ENCODE data around the gene MRPL50. TPM values are rescaled to one million over a fixed set of nuclear protein-coding genes. Genes with fewer than 3 reads are reported as not detected.

Gene MRPL50
- total RNA-seq, 2 experiments from 2014 or later, result 16.3 to 16.7 TPM

DNA sequence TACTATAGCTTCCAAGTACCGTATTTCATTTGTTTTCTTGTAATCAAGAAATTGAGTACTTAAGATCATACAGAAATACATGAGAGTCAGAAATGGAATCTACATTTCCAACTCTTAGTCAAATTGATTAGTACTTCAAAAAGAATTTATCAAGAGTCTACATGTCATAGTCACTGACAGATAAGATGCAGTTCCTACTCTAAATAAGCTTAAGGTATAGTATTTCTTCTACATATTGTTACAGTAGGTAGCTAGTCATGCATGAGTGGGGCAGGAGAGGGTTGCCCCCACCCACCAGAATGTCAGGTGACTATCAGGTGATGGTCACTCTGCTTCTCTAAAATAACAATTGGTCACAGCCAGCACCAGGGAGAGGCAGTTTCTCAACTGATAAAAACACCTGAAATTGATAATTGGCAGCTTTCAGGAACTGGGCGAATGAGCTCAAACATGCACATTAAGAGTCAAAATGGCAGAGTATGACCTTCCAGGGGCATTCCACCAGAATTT, 16.5 kb downstream of the MRPL50 start:
- ATAC-seq, result no peak

DNA sequence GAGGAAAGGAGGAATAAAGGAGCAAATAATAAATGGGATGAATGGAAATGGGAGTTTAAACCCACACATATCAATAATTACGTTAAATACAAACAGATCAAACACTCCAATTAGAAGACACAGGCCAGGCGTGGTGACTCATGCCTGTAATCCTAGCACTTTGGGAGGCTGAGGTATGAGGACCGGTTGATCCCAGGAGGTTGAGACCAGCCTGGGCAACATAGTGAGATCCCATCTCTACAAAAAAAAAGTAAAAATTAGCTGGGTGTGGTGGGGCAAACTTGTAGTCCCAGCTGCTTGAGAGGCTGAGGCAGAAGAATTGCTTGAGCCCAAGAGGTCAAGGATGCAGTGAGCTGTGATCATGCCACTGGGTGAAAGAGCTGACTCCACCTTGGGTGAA, 17.3 kb downstream of the MRPL50 start:
- intact Hi-C loops (cut with micrococcal nuclease), result no loop called here
- Mint-ChIP-seq H3K9me3 (peaks cover 12% of the 10 kb centered on the region), H3K27me3 (peaks cover 6% of the 10 kb centered on the region), H3K4me3 (no peak overlapping the region), H3K36me3 (ENCODE audit: low read depth) (peaks cover 17% of the 10 kb centered on the region), H3K27ac (no peak overlapping the region), H3K4me1 (ENCODE audit: low read depth) (no peaks in the 10 kb centered on the region)
- ChIA-PET CTCF (interaction anchor here (1.5 kb wide), 1 partner anchor 10 kb away, joined by 3 read pairs; no protein-coding TSS in a partner anchor), POLR2A (interaction anchor here (1.1 kb wide), 1 partner anchor 17 kb away, joined by 5 read pairs; no protein-coding TSS in a partner anchor)
- TF ChIP-seq, protein P1, sequence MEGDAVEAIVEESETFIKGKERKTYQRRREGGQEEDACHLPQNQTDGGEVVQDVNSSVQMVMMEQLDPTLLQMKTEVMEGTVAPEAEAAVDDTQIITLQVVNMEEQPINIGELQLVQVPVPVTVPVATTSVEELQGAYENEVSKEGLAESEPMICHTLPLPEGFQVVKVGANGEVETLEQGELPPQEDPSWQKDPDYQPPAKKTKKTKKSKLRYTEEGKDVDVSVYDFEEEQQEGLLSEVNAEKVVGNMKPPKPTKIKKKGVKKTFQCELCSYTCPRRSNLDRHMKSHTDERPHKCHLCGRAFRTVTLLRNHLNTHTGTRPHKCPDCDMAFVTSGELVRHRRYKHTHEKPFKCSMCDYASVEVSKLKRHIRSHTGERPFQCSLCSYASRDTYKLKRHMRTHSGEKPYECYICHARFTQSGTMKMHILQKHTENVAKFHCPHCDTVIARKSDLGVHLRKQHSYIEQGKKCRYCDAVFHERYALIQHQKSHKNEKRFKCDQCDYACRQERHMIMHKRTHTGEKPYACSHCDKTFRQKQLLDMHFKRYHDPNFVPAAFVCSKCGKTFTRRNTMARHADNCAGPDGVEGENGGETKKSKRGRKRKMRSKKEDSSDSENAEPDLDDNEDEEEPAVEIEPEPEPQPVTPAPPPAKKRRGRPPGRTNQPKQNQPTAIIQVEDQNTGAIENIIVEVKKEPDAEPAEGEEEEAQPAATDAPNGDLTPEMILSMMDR (IDR thresholded peaks at IDR 0.05), result no peak
- no peak for DNase-seq
- ATAC-seq, result no peak

More for the DNA sequence above, 16.5 kb downstream of the MRPL50 start:
- peaks cover 4% of the 10 kb centered on the region for H3K27me3 Mint-ChIP-seq
- no peak overlapping the region for H3K4me3 Mint-ChIP-seq
- intact Hi-C loops (cut with micrococcal nuclease), result no loop called here
- H3K36me3 Mint-ChIP-seq (ENCODE audit: low read depth), result peaks cover 18% of the 10 kb centered on the region
- no peak overlapping the region for H3K27ac Mint-ChIP-seq
- peaks cover 12% of the 10 kb centered on the region for H3K9me3 Mint-ChIP-seq
- H3K4me1 Mint-ChIP-seq (ENCODE audit: low read depth), result no peaks in the 10 kb centered on the region
- ChIA-PET CTCF (interaction anchor here (1.0 kb wide), 1 partner anchor 8 kb away, joined by 3 read pairs; no protein-coding TSS in a partner anchor), POLR2A (interaction anchor here (1.1 kb wide), 1 partner anchor 16 kb away, joined by 5 read pairs; no protein-coding TSS in a partner anchor)
- no peak for DNase-seq
- TF ChIP-seq, protein P1 (IDR thresholded peaks at IDR 0.05), result no peak

DNA sequence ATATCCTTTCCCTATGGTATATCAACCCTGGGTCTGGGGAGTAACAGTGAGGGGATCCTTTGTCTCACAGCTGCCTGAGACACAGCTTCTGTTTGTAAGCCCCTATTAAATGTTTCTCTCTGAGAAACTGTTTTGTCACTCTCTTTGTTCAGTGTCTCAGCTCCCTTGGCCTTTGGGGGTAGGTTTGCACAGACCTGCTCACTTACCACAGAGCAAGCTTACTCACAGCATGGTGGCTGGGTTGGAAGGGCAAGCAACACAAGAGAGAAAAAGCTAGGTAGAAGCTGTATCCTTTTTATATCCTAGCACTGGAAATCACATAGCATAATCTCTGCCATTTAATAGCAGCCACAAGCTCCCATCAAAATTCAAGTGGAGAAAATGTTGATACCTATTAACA, 18.1 kb downstream of the MRPL50 start:
- Mint-ChIP-seq H3K36me3 (ENCODE audit: low read depth) (peaks cover 11% of the 10 kb centered on the region), H3K4me3 (no peak overlapping the region), H3K9me3 (peaks cover 8% of the 10 kb centered on the region), H3K27ac (no peak overlapping the region), H3K27me3 (peaks cover 11% of the 10 kb centered on the region), H3K4me1 (ENCODE audit: low read depth) (no peaks in the 10 kb centered on the region)
- ChIA-PET POLR2A (no interaction called here), CTCF (interaction anchor here (1.4 to 1.5 kb wide), 2 partner anchors 10 to 12 kb away, joined by 3 read pairs; no protein-coding TSS in a partner anchor)
- TF ChIP-seq, protein P1 (IDR thresholded peaks at IDR 0.05), result no peak
- no peak for ATAC-seq
- intact Hi-C loops (cut with micrococcal nuclease), result no loop called here
- DNase-seq, result no peak

DNA sequence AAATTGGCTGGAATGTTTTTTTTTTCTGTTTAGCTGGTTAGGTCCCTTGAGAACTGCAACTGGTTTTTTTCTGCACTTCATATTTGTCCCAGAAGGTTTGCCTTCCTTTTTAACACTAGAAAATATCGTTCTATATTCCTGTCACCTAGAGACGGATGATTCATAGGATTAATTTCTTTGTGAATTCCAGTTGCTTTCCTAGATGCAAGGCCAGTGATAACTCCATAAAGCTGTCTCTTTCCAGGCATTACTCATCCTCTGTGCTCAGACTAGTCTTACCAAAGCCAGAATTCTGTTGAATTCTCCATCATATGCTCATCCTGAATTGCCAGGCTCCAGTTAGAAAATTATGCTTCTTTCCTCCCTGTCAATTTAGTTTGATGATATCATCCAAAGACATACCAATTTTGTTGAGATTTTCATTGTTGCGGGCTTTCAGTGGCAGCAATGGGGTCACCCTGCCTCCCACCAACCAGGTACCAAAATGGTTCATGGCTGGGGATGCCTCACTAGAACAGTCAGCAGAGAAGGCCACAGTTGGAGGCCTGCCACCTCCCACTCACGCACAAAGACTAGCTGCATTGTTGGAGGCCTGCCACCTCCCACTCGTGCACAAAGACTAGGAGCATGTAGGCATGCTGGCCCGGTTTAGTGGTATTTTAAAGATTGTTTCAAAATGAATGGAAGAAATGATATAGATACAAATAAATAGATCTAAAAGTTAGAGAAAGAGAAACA, 22.1 kb downstream of the MRPL50 start:
- no peak overlapping the region for H3K27ac Mint-ChIP-seq
- CTCF ChIA-PET, result interaction anchor here (1.6 to 1.7 kb wide), 2 partner anchors 12 to 13 kb away, joined by 3 to 4 read pairs; no protein-coding TSS in a partner anchor
- H3K36me3 Mint-ChIP-seq (ENCODE audit: low read depth), result no peaks in the 10 kb centered on the region
- POLR2A ChIA-PET, result no interaction called here
- DNase-seq (no peak), ATAC-seq (no peak)
- intact Hi-C loops (cut with micrococcal nuclease), result no loop called here
- no peaks in the 10 kb centered on the region for H3K4me1 Mint-ChIP-seq (ENCODE audit: low read depth)
- H3K27me3 Mint-ChIP-seq, result peaks cover 19% of the 10 kb centered on the region
- TF ChIP-seq, protein P1 (IDR thresholded peaks at IDR 0.05), result no peak
- peaks cover 2% of the 10 kb centered on the region for H3K9me3 Mint-ChIP-seq
- H3K4me3 Mint-ChIP-seq, result no peak overlapping the region

DNA sequence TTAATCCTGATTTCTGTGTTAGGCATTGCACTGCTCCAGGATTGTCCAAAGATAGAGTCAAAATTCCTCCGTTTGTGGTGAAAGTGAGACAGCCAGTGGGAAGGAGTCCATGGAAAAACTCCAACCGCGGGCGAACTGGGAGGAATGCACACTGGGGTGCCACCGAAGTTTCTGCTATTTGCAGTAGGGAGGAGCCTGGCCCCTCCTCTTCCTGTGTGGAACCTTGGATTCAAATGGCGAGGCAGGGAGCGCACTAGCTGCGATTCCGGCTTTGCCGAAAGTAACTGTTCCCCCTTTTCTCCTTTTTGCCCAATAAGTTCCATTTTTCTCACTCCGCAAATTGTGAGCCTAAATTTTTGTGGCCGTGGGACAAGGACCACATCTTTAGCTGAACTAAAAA, 22.9 kb downstream of the MRPL50 start:
- no peak for DNase-seq
- CTCF ChIA-PET, result interaction anchor here (1.6 kb wide), 1 partner anchor 14 kb away, joined by 3 read pairs; no protein-coding TSS in a partner anchor
- TF ChIP-seq, protein P1 (IDR thresholded peaks at IDR 0.05), result no peak
- no peak overlapping the region for H3K4me3 Mint-ChIP-seq
- POLR2A ChIA-PET, result no interaction called here
- H3K9me3 Mint-ChIP-seq, result peaks cover 2% of the 10 kb centered on the region
- no peaks in the 10 kb centered on the region for H3K36me3 Mint-ChIP-seq (ENCODE audit: low read depth)
- peaks cover 19% of the 10 kb centered on the region for H3K27me3 Mint-ChIP-seq
- no peaks in the 10 kb centered on the region for H3K4me1 Mint-ChIP-seq (ENCODE audit: low read depth)
- no peak overlapping the region for H3K27ac Mint-ChIP-seq
- intact Hi-C loops (cut with micrococcal nuclease), result no loop called here
- no peak for ATAC-seq

Measured in activated CD8-positive, alpha-beta T cell treated with anti-CD3 and anti-CD28 coated beads for 36 hours (primary cell).